ENCODE measurements around the gene DOCK6.

DNA sequence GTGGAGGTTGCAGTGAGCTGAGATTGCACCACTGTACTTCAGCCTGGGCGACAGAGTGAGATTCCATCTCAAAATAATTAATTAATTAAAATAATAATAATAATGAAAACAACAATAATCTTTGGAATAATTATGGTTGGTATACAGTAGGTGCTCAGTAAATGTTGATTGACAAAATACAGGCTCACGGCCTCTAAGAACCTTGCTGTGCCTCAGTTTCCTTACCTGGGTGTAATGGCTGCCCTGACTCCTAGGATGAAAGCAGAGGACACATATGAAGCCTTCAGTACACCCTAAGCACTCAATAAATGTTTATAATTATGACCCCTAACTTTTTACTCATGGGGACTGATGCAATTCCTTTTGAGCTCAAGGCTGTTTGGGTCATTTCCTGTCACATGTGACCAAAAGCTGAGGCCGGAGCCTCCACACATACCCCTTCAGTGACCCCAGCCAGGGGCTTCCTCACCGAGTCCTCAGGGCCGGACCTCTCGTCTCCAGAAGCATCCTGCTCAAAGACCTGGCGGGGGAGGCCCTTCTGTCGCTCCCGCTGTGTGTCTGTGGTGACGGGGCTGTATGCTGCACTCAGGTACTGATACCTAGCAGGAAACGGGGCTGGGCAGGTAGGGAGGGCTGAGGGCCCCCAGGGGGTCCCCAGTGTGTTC, 10.5 kb downstream of the DOCK6 start:
- no peak for TF ChIP-seq GATA2 (IDR thresholded peaks at IDR 0.05; ENCODE audit: low read depth, low read length)
- no peak for TF ChIP-seq GATA3 (IDR thresholded peaks at IDR 0.05; ENCODE audit: low read depth, low read length)
